Heart left ventricle (tissue), 16 donors: Measurements from ENCODE around the gene ARMH4. TPM values are rescaled to one million over a fixed set of nuclear protein-coding genes. Genes with fewer than 3 reads are reported as not detected.

ENCODE experiments used
- ATAC-seq, 4 donors: fragments of 200-7000 bp; cut with Tn5 transposase; one replicate each; pipeline ENCODE4 v1.9.1; 2020 to 2022; ENCODE audit warnings: moderate library complexity in 4 of 4, mild to moderate bottlenecking in 3 of 4, moderate number of reproducible peaks in 1 of 4
- DNase-seq, 5 donors: peaks; one replicate each; pipeline ENCODE4 v3.0.0-alpha.2; 2020
- H3K27ac ChIP-seq, 12 donors: fragments of 200-600 bp; sonication (generic) in 4 of 12; one replicate each; pipeline versions ENCODE4 v1.5.0 to v1.8.0; 2016 to 2022; ENCODE audit warnings: mild to moderate bottlenecking in 2 of 12
- H3K27me3 ChIP-seq, 9 donors: fragments of 200-600 bp; sonication (generic) in 2 of 9; one replicate each; pipeline versions ENCODE4 v1.5.1 to v1.8.0; 2016 to 2022; ENCODE audit warnings: mild to moderate bottlenecking in 3 of 9
- H3K36me3 ChIP-seq, 9 donors: fragments of 200-600 bp; sonication (generic) in 2 of 9; one replicate each; pipeline versions ENCODE4 v1.5.0 to v1.8.0; 2018 to 2022; ENCODE audit warnings: mild to moderate bottlenecking in 2 of 9
- H3K4me1 ChIP-seq, 12 donors: fragments of 200-600 bp; sonication (generic) in 4 of 12; one replicate each; pipeline versions ENCODE4 v1.5.0 to v1.8.0; 2016 to 2022; ENCODE audit warnings: mild to moderate bottlenecking in 3 of 12
- H3K4me3 ChIP-seq, 12 donors: fragments of 200-600 bp; sonication (generic) in 4 of 12; one replicate each; pipeline versions ENCODE4 v1.5.0 to v1.8.0; 2017 to 2022; ENCODE audit warnings: mild to moderate bottlenecking in 9 of 12, moderate library complexity in 4 of 12
- H3K9me3 ChIP-seq, 12 donors: fragments of 200-600 bp; sonication (generic) in 4 of 12; one replicate each; pipeline versions ENCODE4 v1.5.0 to v1.8.0; 2016 to 2022; ENCODE audit warnings: mild to moderate bottlenecking in 1 of 12
- POLR2A ChIP-seq, 2 donors: fragments of 450-650 bp; IDR thresholded peaks; one replicate each; pipeline ENCODE4 v1.6.1; 2017; ENCODE audit warnings: antibody characterized with exemption in 2 of 2, mild to moderate bottlenecking in 2 of 2, moderate library complexity in 2 of 2
- WGBS, 4 donors: extraction: QIAGEN DNeasy Blood & Tissue Kit in 2 of 4; methylation state at CpG; one replicate each; pipeline versions ENCODE4 v1.1.5 to v1.1.7; 2013 to 2018; 5-methylcytosine and 5-hydroxymethylcytosine counted together
- intact Hi-C, 10 donors: fragments of 100-400 bp; cut with DNase I; formaldehyde crosslinking; loops; one replicate each; pipeline versions ENCODE4 v1.11.1 to v1.14.2; 2022
- polyA plus RNA-seq, 2 donors: library from polyadenylated mRNA; stranded (reverse); fragments of 200-250 nt; gene quantifications; one replicate each; pipeline ENCODE4 v1.2.3, GENCODE V29; 2013
- total RNA-seq, 9 donors: library from RNA; depleted of rRNA in 2 of 9; stranded (reverse); fragments of >200 nt in 2 of 9; fragmentation: NEBNext Ultra II Directional in 3 of 9; extraction: Animal tissue kit (Norgen Biotek cat#: 25700) in 3 of 9; gene quantifications; one replicate each; pipeline versions ENCODE4 v1.1.0 to v1.2.4, GENCODE V29; 2016 to 2023
- TF ChIP-seq, protein P1 (sequence below), 12 donors: fragments of 200-600 bp; sonication (generic) in 4 of 12; IDR thresholded peaks; one replicate each; pipeline versions ENCODE4 v1.5.0 to v1.8.0; 2018 to 2022; ENCODE audit warnings: antibody characterized with exemption in 12 of 12, mild to moderate bottlenecking in 5 of 12
- donor health status: ischemic (EF 13 %, LVEDD 7.1; RV severe dilation, severe dysfunction).
- donor health status: healthy with polysubstance abuse.
- donor health status: DM: no; HTN: yes; CAD: no.
- donor health status: DM: no; HTN: no; CAD: no.
- donor health status: ischemic (EF 25% LVEDD 6.9; RV normal size, moderate dysfunction).
- donor health status: ischemic (EF 25% LVEDD 5.7; RV mildly dilated, moderate dysfunction).
- donor health status: healthy.
- donor health status: DM: yes; HTN: yes; CAD: no.
- donor health status: ischemic (EF 35%, LVEDD 5.7; RV mildly dilated, moderate dysfunction).
- donor health status: nonischemic (EF 11% LVEDD 7.7; RV severe dilation, severe dysfunction).
- donor health status: DM: yes; HTN: yes; CAD: no.
- donor health status: PGD.
- donor health status: ischemic (EF 29% LVEDD 5.4; RV normal size, mild dysfunction).
- donor health status: nonischemic (EF 23%, LVEDD 6.1; RV moderate dilation, normal function).

Gene ARMH4
- total and polyA plus RNA-seq, 11 donors, result 1.8 to 13.4 (median 9.7) TPM

- no peak for DNase-seq
- intact Hi-C loops, result no loop called here
- Histone ChIP-seq H3K27ac (no peak overlapping the region), H3K4me1 (peaks cover 0 to 22% (median 17%) of the 10 kb centered on the region in 12 donors), H3K4me3 (no peak overlapping the region), H3K36me3 (peaks cover 0 to 7% (median 5%) of the 10 kb centered on the region in 9 donors), H3K27me3 (no peaks in the 10 kb centered on the region), H3K9me3 (no peaks in the 10 kb centered on the region)
- WGBS, 4 donors, result 95 to 99% (median 96%) methylated on average over 5 of the region's 5 CpGs
- TF ChIP-seq, protein P1, sequence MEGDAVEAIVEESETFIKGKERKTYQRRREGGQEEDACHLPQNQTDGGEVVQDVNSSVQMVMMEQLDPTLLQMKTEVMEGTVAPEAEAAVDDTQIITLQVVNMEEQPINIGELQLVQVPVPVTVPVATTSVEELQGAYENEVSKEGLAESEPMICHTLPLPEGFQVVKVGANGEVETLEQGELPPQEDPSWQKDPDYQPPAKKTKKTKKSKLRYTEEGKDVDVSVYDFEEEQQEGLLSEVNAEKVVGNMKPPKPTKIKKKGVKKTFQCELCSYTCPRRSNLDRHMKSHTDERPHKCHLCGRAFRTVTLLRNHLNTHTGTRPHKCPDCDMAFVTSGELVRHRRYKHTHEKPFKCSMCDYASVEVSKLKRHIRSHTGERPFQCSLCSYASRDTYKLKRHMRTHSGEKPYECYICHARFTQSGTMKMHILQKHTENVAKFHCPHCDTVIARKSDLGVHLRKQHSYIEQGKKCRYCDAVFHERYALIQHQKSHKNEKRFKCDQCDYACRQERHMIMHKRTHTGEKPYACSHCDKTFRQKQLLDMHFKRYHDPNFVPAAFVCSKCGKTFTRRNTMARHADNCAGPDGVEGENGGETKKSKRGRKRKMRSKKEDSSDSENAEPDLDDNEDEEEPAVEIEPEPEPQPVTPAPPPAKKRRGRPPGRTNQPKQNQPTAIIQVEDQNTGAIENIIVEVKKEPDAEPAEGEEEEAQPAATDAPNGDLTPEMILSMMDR (IDR thresholded peaks at IDR 0.05), result no peak
- no peak for TF ChIP-seq POLR2A (IDR thresholded peaks at IDR 0.05)
- no peak for ATAC-seq
Measured at GRCh38 chr14:58198086-58198485, 46.1 kb upstream of the ARMH4 start.

- ATAC-seq (no peak), DNase-seq (no peak)
- TF ChIP-seq, protein P1 (IDR thresholded peaks at IDR 0.05), result no peak
- TF ChIP-seq POLR2A (IDR thresholded peaks at IDR 0.05), result no peak
- WGBS, 4 donors, result 93 to 96% (median 93%) methylated on average over 1 of the region's 1 CpG
- peaks cover 0 to 18% (median 8%) of the 10 kb centered on the region in 12 donors for H3K4me1 ChIP-seq
- no peaks in the 10 kb centered on the region for H3K9me3 ChIP-seq
- no peak overlapping the region for H3K27ac ChIP-seq
- H3K4me3 ChIP-seq, result no peak overlapping the region
- no peaks in the 10 kb centered on the region for H3K27me3 ChIP-seq
- intact Hi-C loops, result no loop called here
- H3K36me3 ChIP-seq, result no peaks in the 10 kb centered on the region
Measured at GRCh38 chr14:58196198-58196597, 44.2 kb upstream of the ARMH4 start.

DNA sequence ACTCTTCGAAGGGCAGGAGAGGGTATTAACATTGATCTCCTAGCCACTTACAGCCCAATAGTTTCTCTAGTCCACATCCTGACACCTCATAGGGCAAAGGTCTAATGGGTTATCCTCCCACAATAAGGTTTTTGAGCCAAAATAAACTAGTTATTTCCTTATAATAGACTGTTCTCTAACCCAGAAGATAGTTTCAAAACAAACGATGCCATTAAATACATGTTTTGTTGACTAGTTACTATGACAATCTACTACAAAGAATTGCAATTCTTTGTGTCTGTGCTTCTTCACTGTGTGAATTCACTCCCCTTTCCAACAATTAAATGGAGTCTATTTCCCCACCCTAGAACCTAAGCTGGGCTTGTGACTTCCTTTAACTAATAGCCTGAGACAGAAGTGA, 41.5 kb upstream of the ARMH4 start:
- WGBS, 4 donors, result 54 to 69% (median 56%) methylated on average over 2 of the region's 2 CpGs
- no peak overlapping the region for H3K27ac ChIP-seq
- intact Hi-C loops, result no loop called here
- no peaks in the 10 kb centered on the region for H3K9me3 ChIP-seq
- ATAC-seq (peak in 1 of 4 donors; percentile 42), DNase-seq (no peak)
- no peak overlapping the region for H3K4me3 ChIP-seq
- H3K36me3 ChIP-seq, result no peaks in the 10 kb centered on the region
- TF ChIP-seq, protein P1 (IDR thresholded peaks at IDR 0.05), result no peak
- H3K27me3 ChIP-seq, result no peaks in the 10 kb centered on the region
- peaks cover 0 to 8% (median 0%) of the 10 kb centered on the region in 12 donors for H3K4me1 ChIP-seq

DNA sequence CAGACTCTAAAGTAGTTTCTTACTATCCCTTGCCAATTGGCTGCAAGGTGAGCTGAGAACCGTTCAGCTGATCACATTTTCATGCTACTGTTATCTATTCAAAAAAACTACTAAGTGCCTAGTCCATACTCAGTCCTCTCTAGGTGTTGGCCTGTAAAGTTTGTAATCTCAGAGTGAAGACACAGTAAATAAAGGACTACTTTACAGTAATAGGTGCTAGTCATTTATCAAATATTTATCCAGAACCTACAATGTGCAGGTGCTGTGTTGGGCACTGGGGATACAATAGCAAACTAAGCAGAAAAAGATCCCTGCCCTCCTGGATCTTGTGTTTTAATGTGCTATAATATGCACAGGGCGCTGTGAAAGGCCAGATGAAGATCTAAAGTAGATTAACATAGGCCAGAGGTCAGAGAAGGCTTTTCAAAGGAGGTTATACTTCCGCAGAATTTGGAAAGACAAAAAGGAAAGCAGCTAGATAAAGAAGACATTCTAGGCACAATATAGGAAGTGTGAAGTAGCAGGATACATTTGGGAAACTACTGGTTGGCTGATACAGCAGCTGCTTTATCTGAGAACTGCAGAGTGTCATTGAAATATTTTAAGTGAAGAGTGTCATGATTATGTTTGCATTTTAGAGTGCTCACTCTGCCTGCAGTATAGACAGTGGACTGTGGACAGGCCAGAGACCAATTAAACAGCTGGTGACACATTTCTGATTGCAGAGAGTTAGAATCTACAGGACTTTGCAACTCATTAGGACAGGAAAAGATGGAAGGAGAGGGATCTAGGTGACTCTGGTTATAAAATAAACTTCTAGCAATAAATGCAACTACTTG, 40.0 kb upstream of the ARMH4 start:
- WGBS, 4 donors, result 34 to 57% (median 46%) methylated on average over 3 of the region's 3 CpGs
- peaks cover 0 to 8% (median 0%) of the 10 kb centered on the region in 12 donors for H3K4me1 ChIP-seq
- TF ChIP-seq POLR2A (IDR thresholded peaks at IDR 0.05), result no peak
- no peaks in the 10 kb centered on the region for H3K9me3 ChIP-seq
- H3K36me3 ChIP-seq, result no peaks in the 10 kb centered on the region
- no peak overlapping the region for H3K27ac ChIP-seq
- DNase-seq (no peak), ATAC-seq (no peak)
- H3K27me3 ChIP-seq, result no peaks in the 10 kb centered on the region
- no peak overlapping the region for H3K4me3 ChIP-seq
- intact Hi-C loops, result no loop called here
